GM18907 (cell line): Measurements from ENCODE around the gene PYY.
"Not testable (repeated sequence)": the region's sequence is repeated elsewhere in the genome, so short reads cannot be mapped to it uniquely, and the experiment has no call there.

Source experiments
- ATAC-seq: cut with Tn5 transposase; IDR thresholded peaks from one replicate; pipeline ENCODE4 v1.9.1; 2021; ENCODE audit warnings: mild to moderate bottlenecking, moderate library complexity; ENCODE audit not compliant: unreplicated experiment

PYY gene

GRCh38 chr17:43953746-43954145 lies at the start of gene PYY:
TSS of gene PYY (minus strand) at chr17:43953940. CDS start at chr17:43953483, 457 bp downstream.
- ATAC-seq: no peak

- ATAC-seq: no peak
These were observed 48.6 kb upstream of the PYY start for GRCh38 chr17:44002141-44002848.

- ATAC-seq: no peak
These were observed 47.8 kb upstream of the PYY start for GRCh38 chr17:44001461-44001920.

GRCh38 chr17:44000871-44001460 lies 47.2 kb upstream of the PYY start:
- ATAC-seq: no peak

GRCh38 chr17:44000141-44000860 lies 46.6 kb upstream of the PYY start:
- no peak for ATAC-seq

- ATAC-seq: no peak
These were observed 45.3 kb upstream of the PYY start for GRCh38 chr17:43999024-43999423.

- no peak for ATAC-seq
These were observed 44.8 kb upstream of the PYY start for GRCh38 chr17:43998552-43998951.

- not testable (repeated sequence) for ATAC-seq
These were observed 43.4 kb upstream of the PYY start for GRCh38 chr17:43997180-43997579.

GRCh38 chr17:43995150-43995471 lies 41.4 kb upstream of the PYY start:
- ATAC-seq: no peak

- no peak for ATAC-seq
These were observed 40.8 kb upstream of the PYY start for GRCh38 chr17:43994272-43995149.

- no peak for ATAC-seq
These were observed 38.9 kb upstream of the PYY start for GRCh38 chr17:43992641-43993040.

GRCh38 chr17:43988301-43988700 lies 34.6 kb upstream of the PYY start:
- no peak for ATAC-seq

GRCh38 chr17:43987131-43988021 lies 33.6 kb upstream of the PYY start:
- no peak for ATAC-seq

- no peak for ATAC-seq
These were observed 32.7 kb upstream of the PYY start for GRCh38 chr17:43986225-43986981.

- ATAC-seq: no peak
These were observed 30.8 kb upstream of the PYY start for GRCh38 chr17:43984521-43984920.

GRCh38 chr17:43983515-43984411 lies 30.0 kb upstream of the PYY start:
- ATAC-seq: no peak

GRCh38 chr17:43983196-43983514 lies 29.4 kb upstream of the PYY start:
- ATAC-seq: no peak

- ATAC-seq: no peak
These were observed 28.4 kb upstream of the PYY start for GRCh38 chr17:43982171-43982570.

- ATAC-seq: no peak
These were observed 25.9 kb upstream of the PYY start for GRCh38 chr17:43979671-43980070.
